Natural killer cell (primary cell): ENCODE results near the gene PFKFB3. TPM values are rescaled to one million over a fixed set of nuclear protein-coding genes. Genes with fewer than 3 reads are reported as not detected.

Source experiments
- ATAC-seq, 3 donors: fragments of 150-1000 bp in 2 of 3; fragments of 200-7000 bp in 1 of 3; cut with Tn5 transposase; 1 replicate in 1 of 3; 2 replicates in 2 of 3; pipeline ENCODE4 v1.10.0; 2021; ENCODE audit warnings: mild to moderate bottlenecking in 2 of 3, moderate library complexity in 2 of 3
- DNase-seq, 2 donors: peaks; one replicate each; pipeline versions ENCODE4 v3.0.0 to v3.0.0-alpha.2; 2013 to 2021; ENCODE audit warnings: mixed read lengths in 1 of 2
- H3K27ac ChIP-seq: one replicate; pipeline ENCODE4 v1.5.1; 2013; ENCODE audit warnings: mild to moderate bottlenecking, low read length
- H3K27me3 ChIP-seq: one replicate; pipeline ENCODE4 v1.6.1; 2013; ENCODE audit warnings: low read length; ENCODE audit not compliant: control insufficient read depth, insufficient read depth
- H3K36me3 ChIP-seq: one replicate; pipeline ENCODE4 v1.6.1; 2013; ENCODE audit warnings: low read length; ENCODE audit not compliant: control insufficient read depth, insufficient read depth
- H3K4me1 ChIP-seq: one replicate; pipeline ENCODE4 v1.6.1; 2013; ENCODE audit warnings: low read length; ENCODE audit not compliant: control insufficient read depth, insufficient read depth
- H3K4me3 ChIP-seq: one replicate; pipeline ENCODE4 v1.5.1; 2013; ENCODE audit warnings: low read length
- H3K9me3 ChIP-seq: one replicate; pipeline ENCODE4 v1.6.1; 2013; ENCODE audit warnings: low read length; ENCODE audit not compliant: control insufficient read depth, insufficient read depth
- H3K27ac Mint-ChIP-seq, 2 donors: one replicate each; pipeline ENCODE4 v1.8.0; 2022; ENCODE audit warnings: mild to moderate bottlenecking in 2 of 2, mixed read lengths in 2 of 2, moderate library complexity in 1 of 2
- H3K27me3 Mint-ChIP-seq, 2 donors: one replicate each; pipeline ENCODE4 v1.8.0; 2022; ENCODE audit warnings: low read depth in 2 of 2, mixed read lengths in 2 of 2
- H3K36me3 Mint-ChIP-seq: one replicate; pipeline ENCODE4 v1.8.0; 2022; ENCODE audit warnings: mixed read lengths
- H3K4me1 Mint-ChIP-seq, 2 donors: one replicate each; pipeline ENCODE4 v1.8.0; 2022; ENCODE audit warnings: mixed read lengths in 2 of 2
- H3K4me3 Mint-ChIP-seq: one replicate; pipeline ENCODE4 v1.8.0; 2022; ENCODE audit warnings: mild to moderate bottlenecking, moderate library complexity, mixed read lengths
- H3K9me3 Mint-ChIP-seq, 2 donors: one replicate each; pipeline ENCODE4 v1.8.0; 2022; ENCODE audit warnings: mixed read lengths in 2 of 2
- CTCF ChIP-seq: fragments of 200-600 bp; IDR thresholded peaks from one replicate; pipeline ENCODE4 v1.8.0; 2022; ENCODE audit warnings: antibody characterized with exemption
- WGBS: methylation state at CpG from one replicate; pipeline ENCODE4 v1.1.7; 2013; ENCODE audit warnings: missing lambda C conversion rate; ENCODE audit not compliant: insufficient coverage; 5-methylcytosine and 5-hydroxymethylcytosine counted together
- intact Hi-C: fragments of 100-400 bp; cut with micrococcal nuclease; formaldehyde crosslinking; loops from one replicate; pipeline ENCODE4 v1.14.2; 2022
- total RNA-seq, 4 donors: library from RNA; stranded (reverse); fragments of 120-200 nt in 1 of 4; gene quantifications; one replicate each; pipeline versions ENCODE4 v1.2.3 to v1.2.4, GENCODE V29; 2013 to 2022

The PFKFB3 gene
- total RNA-seq, 3 donors from 2014 or later (not counting 1 experiment from before 2014, with no cell fraction given) = 33.4 to 59.7 (median 39.0) TPM

DNA sequence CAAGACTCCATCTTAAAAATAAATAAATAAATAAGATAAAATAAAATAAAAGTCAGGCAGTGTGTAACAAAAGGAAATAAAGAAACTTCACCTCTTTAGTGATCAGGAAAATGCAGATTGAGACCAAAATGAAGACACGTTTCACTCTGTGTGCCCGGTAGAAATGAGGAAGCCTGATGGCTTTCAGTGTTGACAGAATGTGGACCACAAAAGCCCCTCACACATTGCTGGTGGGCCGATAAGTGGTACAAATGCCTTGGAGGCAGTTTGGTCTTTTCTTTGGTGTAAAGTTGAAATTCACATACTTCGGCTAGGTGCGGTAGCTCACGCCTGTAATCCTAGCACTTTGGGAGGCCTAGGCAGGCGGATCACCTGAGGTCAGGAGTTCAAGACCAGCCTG lies 44.5 kb upstream of the PFKFB3 start:
- DNase-seq = no peak
- no peaks in the 10 kb centered on the region for H3K9me3 ChIP-seq
- intact Hi-C loops = no loop called here
- H3K4me3 Mint-ChIP-seq = no peak overlapping the region
- no peaks in the 10 kb centered on the region for H3K36me3 Mint-ChIP-seq
- no peak for ATAC-seq
- H3K36me3 ChIP-seq = no peaks in the 10 kb centered on the region
- H3K4me3 ChIP-seq = no peak overlapping the region
- H3K27ac Mint-ChIP-seq = no peak overlapping the region
- H3K4me1 Mint-ChIP-seq = peaks cover 0 to 8% of the 10 kb centered on the region in 2 donors
- H3K9me3 Mint-ChIP-seq = no peaks in the 10 kb centered on the region
- peaks cover 7% of the 10 kb centered on the region for H3K4me1 ChIP-seq
- no peak for TF ChIP-seq CTCF
- no peaks in the 10 kb centered on the region for H3K27me3 ChIP-seq
- no peaks in the 10 kb centered on the region for H3K27me3 Mint-ChIP-seq
- no peak overlapping the region for H3K27ac ChIP-seq
- 59% methylated on average over 7 of the region's 7 CpGs for WGBS

DNA sequence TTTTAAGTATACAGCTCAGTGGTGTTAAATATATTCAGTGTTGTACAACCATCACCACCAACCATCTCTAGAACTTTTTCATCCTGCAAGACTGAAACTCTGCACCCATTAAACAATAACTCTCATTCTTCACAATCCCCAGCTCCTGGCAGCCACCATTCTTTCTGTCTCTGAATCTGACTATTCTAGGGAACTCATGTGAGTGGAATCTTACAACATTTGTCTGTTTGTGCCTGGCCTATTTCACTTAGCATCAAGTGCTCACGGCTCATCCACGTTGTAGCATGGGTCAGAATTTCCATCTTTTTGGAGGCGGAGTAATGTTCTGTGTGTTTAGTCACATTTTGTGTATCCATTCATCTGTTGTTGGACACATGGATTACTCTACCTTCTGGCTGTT lies 40.8 kb upstream of the PFKFB3 start:
- intact Hi-C loops = loop anchor here (5.0 kb wide), 1 partner anchor 40 kb away; the partner anchor contains the start of gene PFKFB3
- H3K9me3 ChIP-seq = no peaks in the 10 kb centered on the region
- no peaks in the 10 kb centered on the region for H3K9me3 Mint-ChIP-seq
- no peak overlapping the region for H3K4me3 Mint-ChIP-seq
- H3K27me3 ChIP-seq = no peaks in the 10 kb centered on the region
- H3K36me3 ChIP-seq = peaks cover 3% of the 10 kb centered on the region
- no peak overlapping the region for H3K27ac ChIP-seq
- WGBS = 91% methylated on average over 3 of the region's 3 CpGs
- no peaks in the 10 kb centered on the region for H3K27me3 Mint-ChIP-seq
- peaks cover 18% of the 10 kb centered on the region for H3K4me1 ChIP-seq
- TF ChIP-seq CTCF = no peak
- ATAC-seq (no peak), DNase-seq (no peak)
- H3K4me1 Mint-ChIP-seq = peaks cover 20 to 34% of the 10 kb centered on the region in 2 donors
- no peaks in the 10 kb centered on the region for H3K36me3 Mint-ChIP-seq
- H3K4me3 ChIP-seq = no peak overlapping the region
- peak overlapping the region in 1 of 2 donors; percentile 30 for H3K27ac Mint-ChIP-seq

DNA sequence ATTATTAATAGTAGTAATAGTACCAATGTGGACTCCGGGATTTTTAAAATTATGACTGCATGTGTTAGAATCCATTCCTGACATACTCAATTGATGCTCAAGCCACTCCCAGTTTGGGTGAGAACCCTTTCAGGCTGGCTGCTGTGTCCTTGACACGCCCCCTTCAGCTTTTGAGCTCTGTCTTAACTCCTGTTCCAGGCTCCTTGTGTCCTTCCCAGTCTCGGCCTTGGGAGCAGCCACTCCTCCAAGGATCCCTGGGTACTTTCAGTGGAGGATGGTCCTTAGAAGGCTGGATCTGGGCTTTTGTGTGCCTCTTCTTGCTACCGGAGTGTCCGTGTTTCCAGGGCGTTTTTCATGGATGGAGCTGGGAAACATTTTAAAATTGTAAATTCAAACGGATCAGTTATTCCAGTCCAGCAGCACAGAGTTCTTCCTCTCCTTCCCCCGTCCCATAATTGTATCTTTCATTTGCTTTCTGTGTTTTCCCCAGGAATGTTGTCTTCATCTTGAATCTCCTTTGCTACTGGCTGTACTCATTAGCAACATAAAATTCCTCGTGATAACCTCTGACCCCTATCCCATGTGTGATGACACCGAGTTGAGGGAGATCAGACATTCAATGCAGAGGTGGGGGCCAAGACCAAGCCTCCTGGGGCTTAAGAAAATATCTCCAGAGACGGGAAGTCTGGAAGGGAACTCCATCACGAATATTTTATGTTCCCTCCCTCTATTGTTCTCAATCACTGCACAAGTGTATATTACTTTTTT lies 40.0 kb upstream of the PFKFB3 start:
- Histone ChIP-seq H3K27ac (peak overlapping the region; percentile 73), H3K4me1 (peaks cover 18% of the 10 kb centered on the region), H3K4me3 (peak overlapping the region; percentile 53), H3K27me3 (no peaks in the 10 kb centered on the region), H3K9me3 (no peaks in the 10 kb centered on the region), H3K36me3 (peaks cover 8% of the 10 kb centered on the region)
- TF ChIP-seq CTCF = no peak
- H3K4me3 Mint-ChIP-seq = peak overlapping the region; percentile 71
- H3K27me3 Mint-ChIP-seq = no peaks in the 10 kb centered on the region
- peak overlapping the region; percentile 63 to 96 for H3K27ac Mint-ChIP-seq
- H3K36me3 Mint-ChIP-seq = no peaks in the 10 kb centered on the region
- ATAC-seq = no peak
- H3K9me3 Mint-ChIP-seq = no peaks in the 10 kb centered on the region
- H3K4me1 Mint-ChIP-seq = peaks cover 29 to 43% of the 10 kb centered on the region in 2 donors
- no peak for DNase-seq
- intact Hi-C loops = loop anchor here (5.0 kb wide), 1 partner anchor 40 kb away; the partner anchor contains the start of gene PFKFB3
- WGBS = 72% methylated on average over 12 of the region's 12 CpGs
